ENCODE measurements around the gene RETREG1. TPM values are rescaled to one million over a fixed set of nuclear protein-coding genes. Genes with fewer than 3 reads are reported as not detected.

RETREG1 gene
- total and polyA plus RNA-seq, 2 donors (not counting 3 experiments of a cell fraction or from before 2014, with no cell fraction given): 0.46 TPM; not detected in 1

DNA sequence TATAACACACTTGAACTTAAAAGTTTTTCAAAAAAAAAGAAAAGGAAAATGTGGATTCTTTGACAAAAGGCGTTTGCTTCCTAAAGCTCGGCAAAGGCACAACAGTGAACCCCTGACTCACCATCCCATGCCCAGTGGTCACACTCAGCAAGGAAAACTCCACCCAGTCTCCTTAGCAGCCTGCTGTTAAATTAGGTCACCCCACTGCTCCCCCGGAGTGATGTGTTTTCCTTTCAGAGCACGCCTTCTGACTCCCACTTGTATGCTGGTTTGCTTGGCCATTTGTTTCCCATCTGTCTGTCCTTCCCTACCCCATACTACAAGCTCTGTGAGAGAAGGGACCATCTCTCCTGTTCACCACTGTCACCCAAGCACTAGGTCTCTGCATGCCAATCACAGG lies 23.8 kb downstream of the RETREG1 start:
- Histone ChIP-seq H2AFZ (ENCODE audit: low read depth, low read length) (no peak overlapping the region), H3K36me3 (ENCODE audit: control insufficient read depth in 2 of 2, extremely low read depth in 1 of 2, insufficient read depth in 2 of 2, low read length in 2 of 2) (no peaks in the 10 kb centered on the region), H3K9me1 (replicated peaks; ENCODE audit: control insufficient read depth, extremely low read depth, insufficient read depth, low read length) (no peaks in the 10 kb centered on the region), H3K27ac (ENCODE audit: insufficient read depth, low read depth, low read length) (no peak overlapping the region), H4K20me1 (replicated peaks; ENCODE audit: control insufficient read depth, extremely low read depth, insufficient read depth, low read length) (no peaks in the 10 kb centered on the region), H3K4me3 (replicated peaks in 1 of 3; ENCODE audit: insufficient read depth in 1 of 3, low read depth in 1 of 3, low read length in 3 of 3) (no peak overlapping the region), H3K9me3 (replicated peaks; ENCODE audit: control insufficient read depth, insufficient read depth, low read length) (no peaks in the 10 kb centered on the region), H3K27me3 (ENCODE audit: control insufficient read depth in 2 of 2, insufficient read depth in 2 of 2, low read length in 2 of 2) (peaks cover 0 to 3% of the 10 kb centered on the region in 2 experiments), H3K4me1 (ENCODE audit: control insufficient read depth, extremely low read depth, insufficient read depth, low read length) (no peaks in the 10 kb centered on the region), H3K79me2 (ENCODE audit: control insufficient read depth, insufficient read depth, low read length) (no peaks in the 10 kb centered on the region), H3K4me2 (ENCODE audit: insufficient read depth, low read length) (no peak overlapping the region), H3K9ac (replicated peaks; ENCODE audit: extremely low read depth, insufficient read depth, low read length) (no peak overlapping the region)
- no TSS peak for BruUV-seq (replicated peaks)
- dilution Hi-C loops (cut with MboI; ENCODE audit: extremely low pct_ligation_motif_present, low sequenced_read_pairs): no loop called here
- intact Hi-C loops (cut with micrococcal nuclease): no loop called here
- TF ChIP-seq GATA2 (IDR thresholded peaks at IDR 0.05; ENCODE audit: insufficient read depth, insufficient read length, low read depth, low read length) (no peak), POLR2A (IDR thresholded peaks at IDR 0.05; ENCODE audit: low read depth, low read length) (no peak), FOS (IDR thresholded peaks at IDR 0.05; ENCODE audit: borderline replicate concordance, insufficient read depth, low read length) (no peak), POLR2AphosphoS5 (IDR thresholded peaks at IDR 0.05; ENCODE audit: insufficient read depth, low read depth, low read length) (no peak), EZH2 (IDR thresholded peaks at IDR 0.05; ENCODE audit: borderline replicate concordance, low read depth, low read length, severe bottlenecking) (no peak), MYC (IDR thresholded peaks at IDR 0.05; ENCODE audit: low read depth, low read length) (no peak), JUN (IDR thresholded peaks at IDR 0.05; ENCODE audit: borderline replicate concordance, insufficient read depth, insufficient read length, low read depth) (no peak), MAX (IDR thresholded peaks at IDR 0.05; ENCODE audit: insufficient read depth, insufficient read length) (no peak)
- TF ChIP-seq, protein P1, sequence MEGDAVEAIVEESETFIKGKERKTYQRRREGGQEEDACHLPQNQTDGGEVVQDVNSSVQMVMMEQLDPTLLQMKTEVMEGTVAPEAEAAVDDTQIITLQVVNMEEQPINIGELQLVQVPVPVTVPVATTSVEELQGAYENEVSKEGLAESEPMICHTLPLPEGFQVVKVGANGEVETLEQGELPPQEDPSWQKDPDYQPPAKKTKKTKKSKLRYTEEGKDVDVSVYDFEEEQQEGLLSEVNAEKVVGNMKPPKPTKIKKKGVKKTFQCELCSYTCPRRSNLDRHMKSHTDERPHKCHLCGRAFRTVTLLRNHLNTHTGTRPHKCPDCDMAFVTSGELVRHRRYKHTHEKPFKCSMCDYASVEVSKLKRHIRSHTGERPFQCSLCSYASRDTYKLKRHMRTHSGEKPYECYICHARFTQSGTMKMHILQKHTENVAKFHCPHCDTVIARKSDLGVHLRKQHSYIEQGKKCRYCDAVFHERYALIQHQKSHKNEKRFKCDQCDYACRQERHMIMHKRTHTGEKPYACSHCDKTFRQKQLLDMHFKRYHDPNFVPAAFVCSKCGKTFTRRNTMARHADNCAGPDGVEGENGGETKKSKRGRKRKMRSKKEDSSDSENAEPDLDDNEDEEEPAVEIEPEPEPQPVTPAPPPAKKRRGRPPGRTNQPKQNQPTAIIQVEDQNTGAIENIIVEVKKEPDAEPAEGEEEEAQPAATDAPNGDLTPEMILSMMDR (IDR thresholded peaks at IDR 0.05; ENCODE audit: extremely low read depth in 1 of 2, insufficient read depth in 1 of 2, low read depth in 1 of 2, low read length in 2 of 2): no peak
- ChIA-PET POLR2A (no interaction called here), CTCF (interaction anchor here (1.0 to 1.3 kb wide), 2 partner anchors 13 to 40 kb away, joined by 3 to 4 read pairs; no protein-coding TSS in a partner anchor)
- FAIRE-seq: no peak
- no peak for DNase-seq (ENCODE audit: low read depth, low spot score)
